ENCODE data around the gene SLC25A22. TPM values are rescaled to one million over a fixed set of nuclear protein-coding genes. Genes with fewer than 3 reads are reported as not detected.

SLC25A22 gene
- polyA plus RNA-seq, 1 donor (not counting 4 experiments of a cell fraction or from before 2014, with no cell fraction given) = 13.5 TPM

- Histone ChIP-seq H3K79me2 (ENCODE audit: control insufficient read depth, insufficient read depth, low read length) (peaks cover 2% of the 10 kb centered on the region), H3K9ac (ENCODE audit: control insufficient read depth, extremely low read depth, insufficient read depth, low read length) (no peak overlapping the region), H3K27me3 (ENCODE audit: control insufficient read depth, extremely low read depth, insufficient read depth, low read length) (no peaks in the 10 kb centered on the region), H3K27ac (ENCODE audit: control insufficient read depth, insufficient read depth, low read length) (no peak overlapping the region), H3K4me2 (ENCODE audit: control insufficient read depth, extremely low read depth, insufficient read depth, low read depth, low read length) (no peak overlapping the region), H2AFZ (ENCODE audit: control insufficient read depth, low read length) (no peak overlapping the region), H3K36me3 (ENCODE audit: control insufficient read depth in 2 of 2, extremely low read depth in 1 of 2, insufficient read depth in 2 of 2, low read length in 2 of 2) (peaks cover 0 to 17% of the 10 kb centered on the region in 2 experiments), H3K9me1 (ENCODE audit: control insufficient read depth, extremely low read depth, insufficient read depth, low read length) (no peaks in the 10 kb centered on the region), H4K20me1 (ENCODE audit: control insufficient read depth, extremely low read depth, insufficient read depth, low read length) (no peaks in the 10 kb centered on the region), H3K4me3 (ENCODE audit: control insufficient read depth in 2 of 3, extremely low read depth in 1 of 3, insufficient read depth in 2 of 3, low read depth in 1 of 3, low read length in 3 of 3) (no peak overlapping the region), H3K9me3 (ENCODE audit: control insufficient read depth, low read depth, low read length) (no peaks in the 10 kb centered on the region), H3K4me1 (ENCODE audit: control insufficient read depth, extremely low read depth, insufficient read depth, low read length) (peaks cover 15% of the 10 kb centered on the region)
- TF ChIP-seq CTCF (optimal IDR thresholded peaks at IDR 0.05 in 1 of 3, IDR thresholded peaks at IDR 0.05 in 1 of 3, conservative IDR thresholded peaks at IDR 0.05 in 1 of 3; ENCODE audit: extremely low read depth in 1 of 3, insufficient read depth in 2 of 3, low read length in 3 of 3) (no peak), EZH2 (IDR thresholded peaks at IDR 0.05; ENCODE audit: low read length) (no peak)
- DNase-seq (ENCODE audit: low read depth, low spot score) = no peak
- dilution Hi-C loops (cut with MboI; ENCODE audit: extremely low pct_ligation_motif_present, low sequenced_read_pairs) = no loop called here
- no peak for FAIRE-seq
These were observed 5.3 kb upstream of the SLC25A22 start for GRCh38 chr11:803467-803742.

- no peaks in the 10 kb centered on the region for H3K79me2 ChIP-seq (ENCODE audit: control insufficient read depth, insufficient read depth, low read length)
- H3K4me2 ChIP-seq (ENCODE audit: control insufficient read depth, extremely low read depth, insufficient read depth, low read depth, low read length) = no peak overlapping the region
- no peak overlapping the region for H3K9ac ChIP-seq (ENCODE audit: control insufficient read depth, extremely low read depth, insufficient read depth, low read length)
- no peak overlapping the region for H2AFZ ChIP-seq (ENCODE audit: control insufficient read depth, low read length)
- H3K4me1 ChIP-seq (ENCODE audit: control insufficient read depth, extremely low read depth, insufficient read depth, low read length) = peaks cover 16% of the 10 kb centered on the region
- FAIRE-seq = no peak
- H3K27ac ChIP-seq (ENCODE audit: control insufficient read depth, insufficient read depth, low read length) = no peak overlapping the region
- no peaks in the 10 kb centered on the region for H3K27me3 ChIP-seq (ENCODE audit: control insufficient read depth, extremely low read depth, insufficient read depth, low read length)
- peaks cover 0 to 17% of the 10 kb centered on the region in 2 experiments for H3K36me3 ChIP-seq (ENCODE audit: control insufficient read depth in 2 of 2, extremely low read depth in 1 of 2, insufficient read depth in 2 of 2, low read length in 2 of 2)
- no peak overlapping the region for H3K4me3 ChIP-seq (ENCODE audit: control insufficient read depth in 2 of 3, extremely low read depth in 1 of 3, insufficient read depth in 2 of 3, low read depth in 1 of 3, low read length in 3 of 3)
- TF ChIP-seq EZH2 (IDR thresholded peaks at IDR 0.05; ENCODE audit: low read length) = no peak
- TF ChIP-seq CTCF (optimal IDR thresholded peaks at IDR 0.05 in 1 of 3, IDR thresholded peaks at IDR 0.05 in 1 of 3, conservative IDR thresholded peaks at IDR 0.05 in 1 of 3; ENCODE audit: extremely low read depth in 1 of 3, insufficient read depth in 2 of 3, low read length in 3 of 3) = no peak
- no peak for DNase-seq (ENCODE audit: low read depth, low spot score)
- H3K9me3 ChIP-seq (ENCODE audit: control insufficient read depth, low read depth, low read length) = no peaks in the 10 kb centered on the region
- dilution Hi-C loops (cut with MboI; ENCODE audit: extremely low pct_ligation_motif_present, low sequenced_read_pairs) = no loop called here
- H4K20me1 ChIP-seq (ENCODE audit: control insufficient read depth, extremely low read depth, insufficient read depth, low read length) = no peaks in the 10 kb centered on the region
- no peaks in the 10 kb centered on the region for H3K9me1 ChIP-seq (ENCODE audit: control insufficient read depth, extremely low read depth, insufficient read depth, low read length)
These were observed 4.8 kb upstream of the SLC25A22 start for GRCh38 chr11:802693-803466.
